Lung (tissue), 12 donors: ENCODE results near the gene DIS3L2. TPM values are rescaled to one million over a fixed set of nuclear protein-coding genes. Genes with fewer than 3 reads are reported as not detected.
A peak's percentile ranks its signal among the peaks of the same experiment; 100 is the strongest.
"Not testable (repeated sequence)": the region's sequence is repeated elsewhere in the genome, so short reads cannot be mapped to it uniquely, and the experiment has no call there.

ENCODE experiments used
- ATAC-seq: fragments of 200-7000 bp; cut with Tn5 transposase; one replicate; pipeline ENCODE4 v1.9.1; 2020; ENCODE audit warnings: moderate number of reproducible peaks; ENCODE audit not compliant: insufficient read depth, low FRiP score
- DNase-seq, 3 donors: peaks; one replicate each; pipeline ENCODE4 v3.0.0-alpha.2; 2013 to 2017
- H3K27ac ChIP-seq, 2 donors: one replicate each; pipeline ENCODE4 v1.5.1; 2013; ENCODE audit warnings: mild to moderate bottlenecking in 2 of 2, moderate library complexity in 2 of 2, control low read depth in 1 of 2, inconsistent platforms in 1 of 2, low read depth in 1 of 2, low read length in 1 of 2
- H3K27me3 ChIP-seq, 3 donors: one replicate each; pipeline ENCODE4 v1.5.1; 2013; ENCODE audit warnings: low read length in 2 of 3; ENCODE audit not compliant: control insufficient read depth in 3 of 3, insufficient read depth in 3 of 3
- H3K36me3 ChIP-seq, 4 donors: one replicate each; pipeline ENCODE4 v1.5.1; 2013; ENCODE audit warnings: low read length in 4 of 4, mild to moderate bottlenecking in 1 of 4, moderate library complexity in 1 of 4; ENCODE audit not compliant: control insufficient read depth in 4 of 4, insufficient read depth in 4 of 4
- H3K4me1 ChIP-seq, 5 donors: one replicate each; pipeline ENCODE4 v1.5.1; 2013; ENCODE audit warnings: low read length in 5 of 5, mild to moderate bottlenecking in 2 of 5, moderate library complexity in 1 of 5; ENCODE audit not compliant: control insufficient read depth in 5 of 5, insufficient read depth in 5 of 5
- H3K4me3 ChIP-seq: one replicate; pipeline ENCODE4 v1.5.1; 2013; ENCODE audit warnings: mild to moderate bottlenecking, control low read depth, moderate library complexity
- H3K9ac ChIP-seq, 2 donors: one replicate each; pipeline ENCODE4 v1.5.1; 2013; ENCODE audit warnings: low read length in 2 of 2, control low read depth in 1 of 2; ENCODE audit not compliant: insufficient read depth in 1 of 2
- H3K9me3 ChIP-seq, 4 donors: one replicate each; pipeline ENCODE4 v1.5.1; 2013; ENCODE audit warnings: low read length in 3 of 4, mild to moderate bottlenecking in 1 of 4, moderate library complexity in 1 of 4; ENCODE audit not compliant: control insufficient read depth in 4 of 4, insufficient read depth in 3 of 4
- CTCF ChIP-seq: IDR thresholded peaks from 2 replicates; pipeline ENCODE4 v1.5.1; 2012; ENCODE audit warnings: mild to moderate bottlenecking; ENCODE audit errors: control extremely low read depth, extremely low read depth
- WGBS, 2 donors: extraction: QIAGEN DNeasy Blood & Tissue Kit; methylation state at CpG; one replicate each; pipeline ENCODE4 v1.1.7; 2013; 5-methylcytosine and 5-hydroxymethylcytosine counted together
- polyA plus RNA-seq, 2 donors: library from polyadenylated mRNA; stranded (reverse); fragments of 200-250 nt; gene quantifications; one replicate each; pipeline ENCODE4 v1.2.1, GENCODE V29; 2013
- total RNA-seq, 2 donors: library from RNA; depleted of rRNA in 1 of 2; stranded (reverse); fragments of >200 nt in 1 of 2; gene quantifications; one replicate each; pipeline ENCODE4 v1.2.1, GENCODE V29; 2014 to 2021
- donor health status: control.
- donor health status: control.
- donor health status: Bipolar disorder and iron deficiency.
- donor health status: healthy.
- donor health status: DM: yes; HTN: yes; CAD: no.

DIS3L2 gene
- total and polyA plus RNA-seq, 4 donors: 12.7 to 41.0 (median 31.1) TPM

GRCh38 chr2:232325324-232326273 is 364.1 kb downstream of the DIS3L2 start:
- H3K36me3 ChIP-seq: no peaks in the 10 kb centered on the region
- no peaks in the 10 kb centered on the region for H3K27me3 ChIP-seq
- ATAC-seq (peak; percentile 55), DNase-seq (peak; percentile 39 to 58 (median 55))
- peaks cover 0 to 4% (median 0%) of the 10 kb centered on the region in 5 donors for H3K4me1 ChIP-seq
- no peak overlapping the region for H3K4me3 ChIP-seq
- no peaks in the 10 kb centered on the region for H3K9me3 ChIP-seq
- no peak overlapping the region for H3K27ac ChIP-seq
- no peak for TF ChIP-seq CTCF
- WGBS, 2 donors: 79 to 87% methylated on average over 22 to 23 of the region's 24 CpGs
- H3K9ac ChIP-seq: no peak overlapping the region

GRCh38 chr2:232326274-232327104 is 365.0 kb downstream of the DIS3L2 start:
- not testable (repeated sequence) for ATAC-seq, H3K4me1 ChIP-seq, H3K9ac ChIP-seq, DNase-seq, H3K27ac ChIP-seq, H3K4me3 ChIP-seq, H3K9me3 ChIP-seq, H3K27me3 ChIP-seq, H3K36me3 ChIP-seq
- 60 to 68% methylated on average over 8 to 10 of the region's 12 CpGs for WGBS, 2 donors

- Histone ChIP-seq H3K9ac (no peak overlapping the region), H3K27me3 (no peaks in the 10 kb centered on the region), H3K4me1 (peaks cover 0 to 9% (median 0%) of the 10 kb centered on the region in 5 donors), H3K4me3 (no peak overlapping the region), H3K36me3 (no peaks in the 10 kb centered on the region), H3K27ac (no peak overlapping the region), H3K9me3 (no peaks in the 10 kb centered on the region)
- WGBS, 2 donors: 65 to 67% methylated on average over 12 of the region's 12 CpGs
- peak; percentile 64 for TF ChIP-seq CTCF
- ATAC-seq (peak; percentile 67), DNase-seq (peak; percentile 51 to 72 (median 53))
Observed at GRCh38 chr2:232327105-232328031, 365.9 kb downstream of the DIS3L2 start.
